GM12873 (cell line): ENCODE measurements around the gene HMGXB3.

Experiments used
- TF ChIP-seq, protein P1 (sequence below): IDR thresholded peaks from 2 replicates; pipeline ENCODE4 v1.5.1; 2012; ENCODE audit warnings: low read depth, mild to moderate bottlenecking, moderate library complexity, low read length, control low read depth; ENCODE audit not compliant: insufficient read depth; ENCODE audit errors: missing control alignments

Gene HMGXB3

DNA sequence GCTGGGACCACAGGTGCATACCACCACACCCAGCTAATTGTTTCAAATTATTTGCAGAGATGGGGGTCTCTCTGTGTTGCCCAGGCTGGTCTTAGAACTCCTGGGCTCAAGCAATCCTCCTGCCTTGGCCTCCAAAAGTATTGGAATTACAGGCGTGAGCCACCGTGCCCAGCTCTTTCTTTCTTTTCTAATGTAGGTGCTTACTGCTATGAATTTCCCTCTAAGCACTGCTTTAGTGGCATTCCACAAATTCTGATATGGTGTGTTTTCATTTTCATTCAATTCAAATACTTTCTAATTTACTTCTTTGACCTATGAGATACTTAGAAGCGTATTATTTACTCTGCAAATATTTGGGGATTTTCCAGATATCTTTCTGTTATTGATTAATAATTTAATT, 14.9 kb downstream of the HMGXB3 start:
- TF ChIP-seq, protein P1, sequence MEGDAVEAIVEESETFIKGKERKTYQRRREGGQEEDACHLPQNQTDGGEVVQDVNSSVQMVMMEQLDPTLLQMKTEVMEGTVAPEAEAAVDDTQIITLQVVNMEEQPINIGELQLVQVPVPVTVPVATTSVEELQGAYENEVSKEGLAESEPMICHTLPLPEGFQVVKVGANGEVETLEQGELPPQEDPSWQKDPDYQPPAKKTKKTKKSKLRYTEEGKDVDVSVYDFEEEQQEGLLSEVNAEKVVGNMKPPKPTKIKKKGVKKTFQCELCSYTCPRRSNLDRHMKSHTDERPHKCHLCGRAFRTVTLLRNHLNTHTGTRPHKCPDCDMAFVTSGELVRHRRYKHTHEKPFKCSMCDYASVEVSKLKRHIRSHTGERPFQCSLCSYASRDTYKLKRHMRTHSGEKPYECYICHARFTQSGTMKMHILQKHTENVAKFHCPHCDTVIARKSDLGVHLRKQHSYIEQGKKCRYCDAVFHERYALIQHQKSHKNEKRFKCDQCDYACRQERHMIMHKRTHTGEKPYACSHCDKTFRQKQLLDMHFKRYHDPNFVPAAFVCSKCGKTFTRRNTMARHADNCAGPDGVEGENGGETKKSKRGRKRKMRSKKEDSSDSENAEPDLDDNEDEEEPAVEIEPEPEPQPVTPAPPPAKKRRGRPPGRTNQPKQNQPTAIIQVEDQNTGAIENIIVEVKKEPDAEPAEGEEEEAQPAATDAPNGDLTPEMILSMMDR, result no peak

GRCh38 chr5:150016537-150016936, 16.0 kb downstream of the HMGXB3 start:
- TF ChIP-seq, protein P1, result no peak

- TF ChIP-seq, protein P1, result no peak
Measured at GRCh38 chr5:150017226-150018005, 16.9 kb downstream of the HMGXB3 start.

DNA sequence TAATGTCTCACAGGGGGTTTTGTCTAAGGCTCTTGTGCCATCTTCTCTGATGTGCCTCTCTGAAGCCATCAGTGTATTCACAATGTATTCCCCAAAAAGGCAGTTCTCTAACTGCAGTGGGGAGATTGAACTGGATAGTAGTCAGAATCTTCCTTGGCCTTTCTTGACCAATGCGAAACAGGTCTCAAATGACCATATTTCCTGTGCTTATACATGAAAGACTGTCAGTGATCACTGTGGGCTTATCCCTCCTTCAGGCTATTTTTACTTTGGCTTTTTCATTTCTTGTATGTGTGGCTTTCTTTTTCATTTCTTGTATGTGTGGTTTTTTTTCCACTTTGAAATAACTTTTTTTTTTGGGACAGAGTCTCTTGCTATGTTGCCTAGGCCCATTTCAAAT, 19.7 kb downstream of the HMGXB3 start:
- TF ChIP-seq, protein P1, result no peak

- TF ChIP-seq, protein P1, result no peak
Measured at GRCh38 chr5:150021491-150022157, 21.1 kb downstream of the HMGXB3 start.

- TF ChIP-seq, protein P1, result no peak
Measured at GRCh38 chr5:150022158-150022531, 21.6 kb downstream of the HMGXB3 start.

DNA sequence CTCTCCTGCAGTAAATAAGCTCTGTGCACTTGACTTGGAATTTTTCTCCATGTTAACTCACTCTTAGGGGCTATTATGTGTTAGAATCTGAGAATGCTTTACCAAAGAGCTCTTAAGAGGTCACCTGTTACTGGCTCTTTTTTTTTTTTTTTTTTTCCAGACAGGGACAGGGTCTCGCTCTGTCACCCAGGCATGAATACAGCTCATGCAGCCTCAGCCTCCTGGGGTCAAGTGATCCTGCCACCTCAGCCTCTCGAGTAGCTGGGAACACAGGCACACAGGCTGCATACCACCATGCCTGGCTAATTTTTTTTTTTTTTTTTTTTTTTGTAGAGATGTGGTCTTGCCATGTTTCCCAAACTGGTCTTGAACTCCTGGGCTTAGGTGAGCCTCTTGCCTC, 22.1 kb downstream of the HMGXB3 start:
- TF ChIP-seq, protein P1, result no peak
